Gastrocnemius medialis (tissue), 4 donors: ENCODE results near the gene SRPRB.

Source experiments
- CTCF ChIP-seq, 5 experiments: fragments of 450-650 bp in 3 of 5; fragments of 200-600 bp in 2 of 5; sonication (generic) in 2 of 5; IDR thresholded peaks in 4 of 5; conservative IDR thresholded peaks in 1 of 5; 1 replicate in 4 of 5; 2 replicates in 1 of 5; pipeline ENCODE4 v1.5.1; 2016 to 2019; ENCODE audit warnings: antibody characterized with exemption in 5 of 5, mild to moderate bottlenecking in 3 of 5, moderate library complexity in 3 of 5
- POLR2A ChIP-seq, 2 donors: fragments of 450-650 bp; IDR thresholded peaks; one replicate each; pipeline ENCODE4 v1.6.1; 2017; ENCODE audit warnings: antibody characterized with exemption in 2 of 2, mild to moderate bottlenecking in 2 of 2, moderate library complexity in 2 of 2

GRCh38 chr3:133828576-133829309 lies 23.1 kb downstream of the SRPRB start:
- no peak for TF ChIP-seq CTCF (IDR thresholded peaks at IDR 0.05 in 4 of 5, conservative IDR thresholded peaks at IDR 0.05 in 1 of 5)
- no peak for TF ChIP-seq POLR2A (IDR thresholded peaks at IDR 0.05)
